ENCODE measurements around the gene LAGE3. TPM values are rescaled to one million over a fixed set of nuclear protein-coding genes. Genes with fewer than 3 reads are reported as not detected.

LAGE3 gene
- total and polyA plus RNA-seq, 2 donors from 2014 or later: 10.0 to 29.0 TPM

- no peak overlapping the region for H3K9ac ChIP-seq (ENCODE audit: low read length in 3 of 3)
- TF ChIP-seq CTCF (IDR thresholded peaks at IDR 0.05; ENCODE audit: borderline replicate concordance, extremely low read depth, insufficient read depth): no peak
- no peak for DNase-seq
- H3K27me3 ChIP-seq (ENCODE audit: control insufficient read depth, insufficient read depth, low read length): no peaks in the 10 kb centered on the region
- no peaks in the 10 kb centered on the region for H3K36me3 ChIP-seq (ENCODE audit: control insufficient read depth in 2 of 3, insufficient read depth in 3 of 3, low read length in 3 of 3)
- no peak for FAIRE-seq
- no peak overlapping the region for H3K4me3 ChIP-seq (ENCODE audit: low read length in 3 of 3)
- H3K9me3 ChIP-seq (ENCODE audit: control insufficient read depth in 2 of 3, insufficient read depth in 1 of 3, low read length in 3 of 3): no peaks in the 10 kb centered on the region
- peaks cover 0 to 2% (median 0%) of the 10 kb centered on the region in 3 donors for H3K4me1 ChIP-seq (ENCODE audit: control insufficient read depth in 2 of 3, insufficient read depth in 2 of 3, low read depth in 1 of 3, low read length in 3 of 3)
- intact Hi-C loops (cut with DNase I): no loop called here
- no peak overlapping the region for H3K27ac ChIP-seq (ENCODE audit: low read depth in 2 of 2, low read length in 2 of 2)
Observed at GRCh38 chrX:154494715-154495114, 15.6 kb upstream of the LAGE3 start.

GRCh38 chrX:154490414-154491083 is 11.5 kb upstream of the LAGE3 start, which contains the start of gene SLC10A3:
TSS of gene SLC10A3 (minus strand) at chrX:154490629. CDS start at chrX:154488940, 1,689 bp downstream.
- H3K27ac ChIP-seq (ENCODE audit: low read depth in 2 of 2, low read length in 2 of 2): peak within 1 kb of the TSS; percentile 87 to 91
- peak within 1 kb of the TSS; percentile 18 to 73 (median 55) for H3K9ac ChIP-seq (ENCODE audit: low read length in 3 of 3)
- peak; percentile 95 to 97 (median 96) for DNase-seq
- TF ChIP-seq CTCF (IDR thresholded peaks at IDR 0.05; ENCODE audit: borderline replicate concordance, extremely low read depth, insufficient read depth): peak; percentile 11
- no peaks in the 10 kb centered on the region for H3K27me3 ChIP-seq (ENCODE audit: control insufficient read depth, insufficient read depth, low read length)
- H3K4me1 ChIP-seq (ENCODE audit: control insufficient read depth in 2 of 3, insufficient read depth in 2 of 3, low read depth in 1 of 3, low read length in 3 of 3): peaks cover 0 to 13% (median 0%) of the 10 kb centered on the region in 3 donors
- peak within 1 kb of the TSS; percentile 61 to 68 (median 66) for H3K4me3 ChIP-seq (ENCODE audit: low read length in 3 of 3)
- H3K9me3 ChIP-seq (ENCODE audit: control insufficient read depth in 2 of 3, insufficient read depth in 1 of 3, low read length in 3 of 3): no peaks in the 10 kb centered on the region
- H3K36me3 ChIP-seq (ENCODE audit: control insufficient read depth in 2 of 3, insufficient read depth in 3 of 3, low read length in 3 of 3): no peaks in the 10 kb centered on the region
- FAIRE-seq: no peak
- intact Hi-C loops (cut with DNase I): no loop called here

GRCh38 chrX:154490021-154490413 is 10.9 kb upstream of the LAGE3 start:
- Histone ChIP-seq H3K9ac (ENCODE audit: low read length in 3 of 3) (peak overlapping the region in 2 of 3 donors; percentile 29 to 73), H3K4me1 (ENCODE audit: control insufficient read depth in 2 of 3, insufficient read depth in 2 of 3, low read depth in 1 of 3, low read length in 3 of 3) (peaks cover 0 to 16% (median 4%) of the 10 kb centered on the region in 3 donors), H3K27me3 (ENCODE audit: control insufficient read depth, insufficient read depth, low read length) (no peaks in the 10 kb centered on the region), H3K36me3 (ENCODE audit: control insufficient read depth in 2 of 3, insufficient read depth in 3 of 3, low read length in 3 of 3) (no peaks in the 10 kb centered on the region), H3K4me3 (ENCODE audit: low read length in 3 of 3) (peak overlapping the region; percentile 44 to 66 (median 60)), H3K27ac (ENCODE audit: low read depth in 2 of 2, low read length in 2 of 2) (peak overlapping the region; percentile 71 to 77), H3K9me3 (ENCODE audit: control insufficient read depth in 2 of 3, insufficient read depth in 1 of 3, low read length in 3 of 3) (no peaks in the 10 kb centered on the region)
- no peak for TF ChIP-seq CTCF (IDR thresholded peaks at IDR 0.05; ENCODE audit: borderline replicate concordance, extremely low read depth, insufficient read depth)
- intact Hi-C loops (cut with DNase I): no loop called here
- peak in 4 of 5 donors; percentile 17 to 83 (median 45) for DNase-seq
- no peak for FAIRE-seq

Measured in kidney (tissue), 14 donors.